ENCODE results near the gene ZNF441.

DNA sequence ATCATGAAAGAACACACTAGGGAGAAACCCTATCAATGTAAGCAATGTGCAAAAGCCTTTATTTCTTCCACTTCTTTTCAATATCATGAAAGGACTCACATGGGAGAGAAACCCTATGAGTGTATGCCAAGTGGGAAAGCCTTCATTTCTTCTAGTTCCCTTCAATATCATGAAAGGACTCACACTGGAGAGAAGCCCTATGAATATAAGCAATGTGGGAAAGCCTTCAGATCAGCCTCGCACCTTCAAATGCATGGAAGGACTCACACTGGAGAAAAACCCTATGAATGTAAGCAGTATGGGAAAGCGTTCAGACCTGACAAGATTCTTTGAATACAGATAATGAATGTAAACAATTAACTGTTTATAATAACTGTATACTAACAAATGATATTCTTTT, 66.7 kb downstream of the ZNF441 start:
- TF ChIP-seq, protein P1, sequence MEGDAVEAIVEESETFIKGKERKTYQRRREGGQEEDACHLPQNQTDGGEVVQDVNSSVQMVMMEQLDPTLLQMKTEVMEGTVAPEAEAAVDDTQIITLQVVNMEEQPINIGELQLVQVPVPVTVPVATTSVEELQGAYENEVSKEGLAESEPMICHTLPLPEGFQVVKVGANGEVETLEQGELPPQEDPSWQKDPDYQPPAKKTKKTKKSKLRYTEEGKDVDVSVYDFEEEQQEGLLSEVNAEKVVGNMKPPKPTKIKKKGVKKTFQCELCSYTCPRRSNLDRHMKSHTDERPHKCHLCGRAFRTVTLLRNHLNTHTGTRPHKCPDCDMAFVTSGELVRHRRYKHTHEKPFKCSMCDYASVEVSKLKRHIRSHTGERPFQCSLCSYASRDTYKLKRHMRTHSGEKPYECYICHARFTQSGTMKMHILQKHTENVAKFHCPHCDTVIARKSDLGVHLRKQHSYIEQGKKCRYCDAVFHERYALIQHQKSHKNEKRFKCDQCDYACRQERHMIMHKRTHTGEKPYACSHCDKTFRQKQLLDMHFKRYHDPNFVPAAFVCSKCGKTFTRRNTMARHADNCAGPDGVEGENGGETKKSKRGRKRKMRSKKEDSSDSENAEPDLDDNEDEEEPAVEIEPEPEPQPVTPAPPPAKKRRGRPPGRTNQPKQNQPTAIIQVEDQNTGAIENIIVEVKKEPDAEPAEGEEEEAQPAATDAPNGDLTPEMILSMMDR (conservative IDR thresholded peaks at IDR 0.05; ENCODE audit: low read depth, low read length): no peak
- no peak for TF ChIP-seq RFX5 (IDR thresholded peaks at IDR 0.05; ENCODE audit: low read depth, low read length)
- no peak for TF ChIP-seq POLR2A (IDR thresholded peaks at IDR 0.05; ENCODE audit: low read depth, low read length)
- TF ChIP-seq MXI1 (IDR thresholded peaks at IDR 0.05; ENCODE audit: borderline replicate concordance, low read depth, low read length): no peak
- TF ChIP-seq CEBPB (IDR thresholded peaks at IDR 0.05; ENCODE audit: low read depth, low read length): no peak
- no peak for TF ChIP-seq RCOR1 (IDR thresholded peaks at IDR 0.05; ENCODE audit: insufficient replicate concordance, low read length)
- TF ChIP-seq, protein P2, sequence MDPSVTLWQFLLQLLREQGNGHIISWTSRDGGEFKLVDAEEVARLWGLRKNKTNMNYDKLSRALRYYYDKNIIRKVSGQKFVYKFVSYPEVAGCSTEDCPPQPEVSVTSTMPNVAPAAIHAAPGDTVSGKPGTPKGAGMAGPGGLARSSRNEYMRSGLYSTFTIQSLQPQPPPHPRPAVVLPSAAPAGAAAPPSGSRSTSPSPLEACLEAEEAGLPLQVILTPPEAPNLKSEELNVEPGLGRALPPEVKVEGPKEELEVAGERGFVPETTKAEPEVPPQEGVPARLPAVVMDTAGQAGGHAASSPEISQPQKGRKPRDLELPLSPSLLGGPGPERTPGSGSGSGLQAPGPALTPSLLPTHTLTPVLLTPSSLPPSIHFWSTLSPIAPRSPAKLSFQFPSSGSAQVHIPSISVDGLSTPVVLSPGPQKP (IDR thresholded peaks at IDR 0.05; ENCODE audit: borderline replicate concordance, low read depth, low read length): no peak
- TF ChIP-seq SMC3 (IDR thresholded peaks at IDR 0.05; ENCODE audit: low read depth, low read length): no peak
- no peak for TF ChIP-seq RAD21 (IDR thresholded peaks at IDR 0.05; ENCODE audit: low read length)
- TF ChIP-seq BHLHE40 (IDR thresholded peaks at IDR 0.05; ENCODE audit: low read depth, low read length): no peak
- TF ChIP-seq, protein P3, sequence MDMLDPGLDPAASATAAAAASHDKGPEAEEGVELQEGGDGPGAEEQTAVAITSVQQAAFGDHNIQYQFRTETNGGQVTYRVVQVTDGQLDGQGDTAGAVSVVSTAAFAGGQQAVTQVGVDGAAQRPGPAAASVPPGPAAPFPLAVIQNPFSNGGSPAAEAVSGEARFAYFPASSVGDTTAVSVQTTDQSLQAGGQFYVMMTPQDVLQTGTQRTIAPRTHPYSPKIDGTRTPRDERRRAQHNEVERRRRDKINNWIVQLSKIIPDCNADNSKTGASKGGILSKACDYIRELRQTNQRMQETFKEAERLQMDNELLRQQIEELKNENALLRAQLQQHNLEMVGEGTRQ (IDR thresholded peaks at IDR 0.05; ENCODE audit: low read depth, low read length): no peak
- no peak for TF ChIP-seq MAZ (IDR thresholded peaks at IDR 0.05; ENCODE audit: borderline replicate concordance, low read depth, low read length)
